Large intestine (tissue), 12 donors: ENCODE data around the gene MPV17L2. TPM values are rescaled to one million over a fixed set of nuclear protein-coding genes. Genes with fewer than 3 reads are reported as not detected.

Source experiments
- DNase-seq, 2 donors: peaks; one replicate each; pipeline versions ENCODE4 v3.0.0 to v3.0.0-alpha.2; 2013
- H3K27ac ChIP-seq: one replicate; pipeline ENCODE4 v1.5.1; 2013; ENCODE audit warnings: low read length
- H3K27me3 ChIP-seq: 2 replicates; pipeline ENCODE4 v1.6.1; 2013; ENCODE audit warnings: low read length; ENCODE audit not compliant: control insufficient read depth, insufficient read depth
- H3K36me3 ChIP-seq: 2 replicates; pipeline ENCODE4 v1.6.1; 2013; ENCODE audit warnings: low read length; ENCODE audit not compliant: control insufficient read depth, insufficient read depth
- H3K4me1 ChIP-seq: one replicate; pipeline ENCODE4 v1.6.1; 2013; ENCODE audit warnings: low read length; ENCODE audit not compliant: control insufficient read depth, insufficient read depth
- H3K4me3 ChIP-seq: one replicate; pipeline ENCODE4 v1.5.1; 2013; ENCODE audit warnings: low read length
- H3K9me3 ChIP-seq: one replicate; pipeline ENCODE4 v1.6.1; 2013; ENCODE audit warnings: mild to moderate bottlenecking, low read depth, low read length, moderate library complexity; ENCODE audit not compliant: control insufficient read depth
- WGBS: methylation state at CpG from one replicate; pipeline ENCODE4 v1.1.5; 2013; ENCODE audit warnings: low lambda C conversion rate; ENCODE audit not compliant: insufficient coverage; 5-methylcytosine and 5-hydroxymethylcytosine counted together
- long read RNA-seq, 11 donors: transcript quantifications; one replicate each; lab custom pipeline, GENCODE V29; 2026
- polyA plus RNA-seq: library from polyadenylated mRNA; unstranded; fragments of 120-200 nt; gene quantifications from one replicate; pipeline ENCODE4 v1.2.1, GENCODE V29; 2013

MPV17L2 gene
- 7.3 TPM for polyA plus RNA-seq
- long read RNA-seq, donor 1, partial matches to known transcripts = 0 of 5 reads
- long read RNA-seq, donor 1, other reads (novel, unspliced or antisense) = 0 of 5 reads
- long read RNA-seq, donor 2, partial matches to known transcripts = 0 of 5 reads
- long read RNA-seq, donor 2, other reads (novel, unspliced or antisense) = 0 of 5 reads
- long read RNA-seq, donor 3 = 0 reads
- long read RNA-seq, donor 4, partial matches to known transcripts = 0 of 1 reads
- long read RNA-seq, donor 4, other reads (novel, unspliced or antisense) = 0 of 1 reads
- long read RNA-seq, donor 5, transcript MPV17L2-204 (5 exons, 1,408 nt) = major isoform, 7 of 8 reads
- long read RNA-seq, donor 5, partial matches to known transcripts = 0 of 8 reads
- long read RNA-seq, donor 5, other reads (novel, unspliced or antisense) = 0 of 8 reads
- long read RNA-seq, donor 6, partial matches to known transcripts = 0 of 5 reads
- long read RNA-seq, donor 6, other reads (novel, unspliced or antisense) = 0 of 5 reads
- long read RNA-seq, donor 7, partial matches to known transcripts = 0 of 1 reads
- long read RNA-seq, donor 7, other reads (novel, unspliced or antisense) = 0 of 1 reads
- long read RNA-seq, donor 8, transcript MPV17L2-204 (5 exons, 1,408 nt) = major isoform, 10 of 13 reads
- long read RNA-seq, donor 8, partial matches to known transcripts = 0 of 13 reads
- long read RNA-seq, donor 8, other reads (novel, unspliced or antisense) = 0 of 13 reads
- long read RNA-seq, donor 9 = 0 reads
- long read RNA-seq, donor 10, partial matches to known transcripts = 0 of 3 reads
- long read RNA-seq, donor 10, other reads (novel, unspliced or antisense) = 0 of 3 reads
- long read RNA-seq, donor 11, partial matches to known transcripts = 0 of 2 reads
- long read RNA-seq, donor 11, other reads (novel, unspliced or antisense) = 0 of 2 reads

GRCh38 chr19:18192673-18193387 lies at the start of gene MPV17L2:
TSS of gene MPV17L2 (plus strand) at chr19:18193218. CDS start at chr19:18193282, 64 bp downstream.
- WGBS = no CpG with 5 or more reads among the region's 74 CpGs
- DNase-seq = peak; percentile 100

GRCh38 chr19:18143902-18144301 lies 49.1 kb upstream of the MPV17L2 start:
- no CpG with 5 or more reads among the region's 3 CpGs for WGBS
- Histone ChIP-seq H3K4me3 (no peak overlapping the region), H3K36me3 (peaks cover 68% of the 10 kb centered on the region), H3K27ac (no peak overlapping the region), H3K4me1 (no peaks in the 10 kb centered on the region), H3K27me3 (no peaks in the 10 kb centered on the region), H3K9me3 (no peaks in the 10 kb centered on the region)
- DNase-seq = no peak

More at GRCh38 chr19:18192673-18193387, at the start of gene MPV17L2:
- peak within 1 kb of the TSS; percentile 91 for H3K27ac ChIP-seq
- peak within 1 kb of the TSS; percentile 73 for H3K4me3 ChIP-seq
- no peaks in the 10 kb centered on the region for H3K9me3 ChIP-seq
- H3K4me1 ChIP-seq = peaks cover 11% of the 10 kb centered on the region
- no peaks in the 10 kb centered on the region for H3K27me3 ChIP-seq
- H3K36me3 ChIP-seq = peaks cover 14% of the 10 kb centered on the region

- no peaks in the 10 kb centered on the region for H3K9me3 ChIP-seq
- no peak overlapping the region for H3K27ac ChIP-seq
- no peak overlapping the region for H3K4me3 ChIP-seq
- H3K4me1 ChIP-seq = no peaks in the 10 kb centered on the region
- no CpG with 5 or more reads among the region's 16 CpGs for WGBS
- DNase-seq = no peak
- no peaks in the 10 kb centered on the region for H3K27me3 ChIP-seq
- peaks cover 66% of the 10 kb centered on the region for H3K36me3 ChIP-seq
These were observed 48.7 kb upstream of the MPV17L2 start for GRCh38 chr19:18144361-18144760.

GRCh38 chr19:18144906-18145305 lies 48.1 kb upstream of the MPV17L2 start:
- no peaks in the 10 kb centered on the region for H3K4me1 ChIP-seq
- no CpG with 5 or more reads among the region's 28 CpGs for WGBS
- H3K27me3 ChIP-seq = no peaks in the 10 kb centered on the region
- H3K4me3 ChIP-seq = no peak overlapping the region
- peaks cover 68% of the 10 kb centered on the region for H3K36me3 ChIP-seq
- DNase-seq = no peak
- H3K27ac ChIP-seq = no peak overlapping the region
- H3K9me3 ChIP-seq = no peaks in the 10 kb centered on the region

- no peaks in the 10 kb centered on the region for H3K4me1 ChIP-seq
- no peak overlapping the region for H3K4me3 ChIP-seq
- WGBS = no CpG with 5 or more reads among the region's 19 CpGs
- no peaks in the 10 kb centered on the region for H3K9me3 ChIP-seq
- DNase-seq = no peak
- H3K27ac ChIP-seq = no peak overlapping the region
- peaks cover 68% of the 10 kb centered on the region for H3K36me3 ChIP-seq
- no peaks in the 10 kb centered on the region for H3K27me3 ChIP-seq
These were observed 47.5 kb upstream of the MPV17L2 start for GRCh38 chr19:18145391-18145999.

GRCh38 chr19:18147396-18147795 lies 45.6 kb upstream of the MPV17L2 start:
- WGBS = no CpG with 5 or more reads among the region's 13 CpGs
- H3K36me3 ChIP-seq = peaks cover 60% of the 10 kb centered on the region
- H3K9me3 ChIP-seq = no peaks in the 10 kb centered on the region
- DNase-seq = no peak
- H3K27me3 ChIP-seq = no peaks in the 10 kb centered on the region
- peaks cover 8% of the 10 kb centered on the region for H3K4me1 ChIP-seq
- no peak overlapping the region for H3K4me3 ChIP-seq
- no peak overlapping the region for H3K27ac ChIP-seq

GRCh38 chr19:18149596-18149975 lies 43.4 kb upstream of the MPV17L2 start:
- Histone ChIP-seq H3K9me3 (no peaks in the 10 kb centered on the region), H3K27me3 (no peaks in the 10 kb centered on the region), H3K4me3 (no peak overlapping the region), H3K27ac (no peak overlapping the region), H3K36me3 (peaks cover 39% of the 10 kb centered on the region), H3K4me1 (peaks cover 11% of the 10 kb centered on the region)
- no peak for DNase-seq
- no CpG with 5 or more reads among the region's 16 CpGs for WGBS

GRCh38 chr19:18150776-18151624 lies 42.0 kb upstream of the MPV17L2 start:
- no peaks in the 10 kb centered on the region for H3K27me3 ChIP-seq
- peak overlapping the region; percentile 96 for H3K27ac ChIP-seq
- peaks cover 2% of the 10 kb centered on the region for H3K9me3 ChIP-seq
- H3K4me3 ChIP-seq = no peak overlapping the region
- H3K4me1 ChIP-seq = peaks cover 20% of the 10 kb centered on the region
- WGBS = no CpG with 5 or more reads among the region's 18 CpGs
- H3K36me3 ChIP-seq = peaks cover 33% of the 10 kb centered on the region
- DNase-seq = no peak

- no CpG with 5 or more reads among the region's 22 CpGs for WGBS
- H3K4me1 ChIP-seq = peaks cover 34% of the 10 kb centered on the region
- DNase-seq = peak; percentile 97
- H3K27ac ChIP-seq = peak overlapping the region; percentile 96
- H3K36me3 ChIP-seq = peaks cover 30% of the 10 kb centered on the region
- H3K4me3 ChIP-seq = peak overlapping the region; percentile 69
- H3K9me3 ChIP-seq = peaks cover 2% of the 10 kb centered on the region
- H3K27me3 ChIP-seq = no peaks in the 10 kb centered on the region
These were observed 40.6 kb upstream of the MPV17L2 start for GRCh38 chr19:18152442-18152816.
